CD4-positive, alpha-beta T cell (primary cell): ENCODE data around the gene SPATA31C2. TPM values are rescaled to one million over a fixed set of nuclear protein-coding genes. Genes with fewer than 3 reads are reported as not detected.

Experiments
- ATAC-seq: fragments of 200-7000 bp; cut with Tn5 transposase; one replicate; pipeline ENCODE4 v1.10.0; 2022; ENCODE audit warnings: mild to moderate bottlenecking; ENCODE audit not compliant: poor library complexity
- CTCF ChIA-PET: fragments of 350-600 bp; sonication (Branson Sonifier 250); formaldehyde crosslinking; loops from one replicate; lab custom pipeline; 2021; ENCODE audit warnings: antibody characterized with exemption, inconsistent platforms; lab: Charles Lee
- POLR2A ChIA-PET: fragments of 350-600 bp; sonication (Branson Sonifier 250); formaldehyde crosslinking; loops from one replicate; lab custom pipeline; 2021; ENCODE audit warnings: antibody characterized with exemption, inconsistent platforms; lab: Charles Lee
- DNase-seq, 14 experiments: peaks; one replicate each; pipeline ENCODE4 v3.0.0-alpha.2; 2013 to 2020; ENCODE audit warnings: mixed read lengths in 2 of 14
- H3K27ac ChIP-seq, 2 donors: one replicate each; pipeline versions ENCODE4 v1.5.1 to v1.7.0; 2013; ENCODE audit warnings: low read length in 2 of 2, low read depth in 1 of 2, mild to moderate bottlenecking in 1 of 2
- H3K27me3 ChIP-seq, 2 experiments: 1 replicate in 1 of 2; 2 replicates in 1 of 2; pipeline versions ENCODE4 v1.6.1 to v1.7.0; 2013; ENCODE audit warnings: low read length in 2 of 2, control low read depth in 1 of 2, mild to moderate bottlenecking in 1 of 2, moderate library complexity in 1 of 2; ENCODE audit not compliant: insufficient read depth in 2 of 2, control insufficient read depth in 1 of 2
- H3K36me3 ChIP-seq: one replicate; pipeline ENCODE4 v1.6.1; 2013; ENCODE audit warnings: low read length, control low read depth; ENCODE audit not compliant: insufficient read depth
- H3K4me1 ChIP-seq: one replicate; pipeline ENCODE4 v1.6.1; 2013; ENCODE audit warnings: low read length, control low read depth; ENCODE audit not compliant: insufficient read depth
- H3K4me3 ChIP-seq: one replicate; pipeline ENCODE4 v1.5.1; 2013; ENCODE audit warnings: mild to moderate bottlenecking, low read length, moderate library complexity
- H3K9me3 ChIP-seq, 2 experiments: 1 replicate in 1 of 2; 2 replicates in 1 of 2; pipeline versions ENCODE4 v1.6.1 to v1.7.0; 2013; ENCODE audit warnings: low read length in 2 of 2, mild to moderate bottlenecking in 2 of 2, control low read depth in 1 of 2, moderate library complexity in 1 of 2; ENCODE audit not compliant: control insufficient read depth in 1 of 2, insufficient read depth in 1 of 2
- H3K27ac Mint-ChIP-seq: one replicate; pipeline ENCODE4 v1.8.0; 2020; ENCODE audit warnings: mixed read lengths
- H3K27me3 Mint-ChIP-seq: one replicate; pipeline ENCODE4 v1.8.0; 2021; ENCODE audit warnings: mixed read lengths
- H3K36me3 Mint-ChIP-seq: one replicate; pipeline ENCODE4 v1.8.0; 2021; ENCODE audit warnings: low read depth, mixed read lengths
- H3K4me1 Mint-ChIP-seq: one replicate; pipeline ENCODE4 v1.8.0; 2021; ENCODE audit warnings: low read depth, mixed read lengths
- H3K4me3 Mint-ChIP-seq: one replicate; pipeline ENCODE4 v1.8.0; 2020; ENCODE audit warnings: mild to moderate bottlenecking, mixed read lengths
- H3K9me3 Mint-ChIP-seq: one replicate; pipeline ENCODE4 v1.8.0; 2020; ENCODE audit warnings: mixed read lengths
- intact Hi-C, 2 experiments: fragments of 100-400 bp; cut with DNase I in 1 of 2; cut with micrococcal nuclease in 1 of 2; formaldehyde crosslinking; loops; one replicate each; pipeline versions ENCODE4 v1.15.1 to v1.9.0; 2023 to 2025; cut with DNase I, micrococcal nuclease
- total RNA-seq, 174 experiments: library from RNA in 2 of 174; stranded (reverse) in 2 of 174; gene quantifications; one replicate each; pipeline ENCODE4 v1.2.3 and lab custom pipeline; 2021 to 2026
- TF ChIP-seq, protein P1 (sequence below): fragments of 200-600 bp; IDR thresholded peaks from one replicate; pipeline ENCODE4 v1.8.0; 2022; ENCODE audit warnings: antibody characterized with exemption, mild to moderate bottlenecking

SPATA31C2 gene
- total RNA-seq, 2 experiments from 2014 or later, result not detected

DNA sequence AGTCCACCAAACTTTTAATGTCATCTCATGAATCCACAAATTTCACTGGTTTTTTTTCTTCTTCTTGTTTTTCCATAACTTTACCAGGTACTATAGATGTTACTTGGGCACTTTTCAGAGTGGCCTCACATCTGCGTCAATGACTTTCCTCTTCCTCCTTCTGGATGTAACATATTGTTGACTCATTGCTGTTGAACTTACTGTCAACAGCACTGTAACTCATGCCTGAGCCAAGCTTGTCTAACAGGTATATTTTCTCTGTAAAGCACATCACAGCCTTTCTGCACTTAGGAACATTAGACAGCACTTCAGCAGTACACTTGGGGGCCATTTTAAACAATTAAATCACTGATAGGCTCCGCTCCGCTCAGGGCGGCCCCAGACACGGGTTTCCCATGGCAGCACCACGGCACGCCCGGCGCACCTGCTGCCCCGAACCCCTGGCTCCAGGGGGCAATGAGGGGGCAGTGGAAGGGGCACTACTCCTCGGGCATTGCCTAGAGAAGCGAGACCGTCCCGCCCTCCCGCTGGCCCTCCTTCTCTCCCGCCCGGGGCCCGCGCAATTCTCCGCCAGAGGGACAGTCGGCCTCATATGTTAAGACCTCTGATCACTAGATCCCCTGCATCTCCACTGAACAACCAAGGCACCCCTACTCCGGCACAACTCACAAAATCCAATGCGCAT is 41.9 kb upstream of the SPATA31C2 start:
- H3K4me3 Mint-ChIP-seq, result no peak overlapping the region
- Histone ChIP-seq H3K9me3 (peaks cover 0 to 7% of the 10 kb centered on the region in 2 experiments), H3K4me3 (no peak overlapping the region), H3K27ac (no peak overlapping the region), H3K4me1 (peaks cover 7% of the 10 kb centered on the region), H3K36me3 (no peaks in the 10 kb centered on the region), H3K27me3 (peaks cover 5 to 9% of the 10 kb centered on the region in 2 experiments)
- intact Hi-C loops, result no loop called here
- POLR2A ChIA-PET, result no interaction called here
- TF ChIP-seq, protein P1, sequence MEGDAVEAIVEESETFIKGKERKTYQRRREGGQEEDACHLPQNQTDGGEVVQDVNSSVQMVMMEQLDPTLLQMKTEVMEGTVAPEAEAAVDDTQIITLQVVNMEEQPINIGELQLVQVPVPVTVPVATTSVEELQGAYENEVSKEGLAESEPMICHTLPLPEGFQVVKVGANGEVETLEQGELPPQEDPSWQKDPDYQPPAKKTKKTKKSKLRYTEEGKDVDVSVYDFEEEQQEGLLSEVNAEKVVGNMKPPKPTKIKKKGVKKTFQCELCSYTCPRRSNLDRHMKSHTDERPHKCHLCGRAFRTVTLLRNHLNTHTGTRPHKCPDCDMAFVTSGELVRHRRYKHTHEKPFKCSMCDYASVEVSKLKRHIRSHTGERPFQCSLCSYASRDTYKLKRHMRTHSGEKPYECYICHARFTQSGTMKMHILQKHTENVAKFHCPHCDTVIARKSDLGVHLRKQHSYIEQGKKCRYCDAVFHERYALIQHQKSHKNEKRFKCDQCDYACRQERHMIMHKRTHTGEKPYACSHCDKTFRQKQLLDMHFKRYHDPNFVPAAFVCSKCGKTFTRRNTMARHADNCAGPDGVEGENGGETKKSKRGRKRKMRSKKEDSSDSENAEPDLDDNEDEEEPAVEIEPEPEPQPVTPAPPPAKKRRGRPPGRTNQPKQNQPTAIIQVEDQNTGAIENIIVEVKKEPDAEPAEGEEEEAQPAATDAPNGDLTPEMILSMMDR, result no peak
- no peak overlapping the region for H3K27ac Mint-ChIP-seq
- DNase-seq (no peak), ATAC-seq (no peak)
- H3K9me3 Mint-ChIP-seq, result no peaks in the 10 kb centered on the region
- CTCF ChIA-PET, result no interaction called here
- H3K36me3 Mint-ChIP-seq, result no peaks in the 10 kb centered on the region
- H3K27me3 Mint-ChIP-seq, result peaks cover 18% of the 10 kb centered on the region
- peaks cover 10% of the 10 kb centered on the region for H3K4me1 Mint-ChIP-seq

DNA sequence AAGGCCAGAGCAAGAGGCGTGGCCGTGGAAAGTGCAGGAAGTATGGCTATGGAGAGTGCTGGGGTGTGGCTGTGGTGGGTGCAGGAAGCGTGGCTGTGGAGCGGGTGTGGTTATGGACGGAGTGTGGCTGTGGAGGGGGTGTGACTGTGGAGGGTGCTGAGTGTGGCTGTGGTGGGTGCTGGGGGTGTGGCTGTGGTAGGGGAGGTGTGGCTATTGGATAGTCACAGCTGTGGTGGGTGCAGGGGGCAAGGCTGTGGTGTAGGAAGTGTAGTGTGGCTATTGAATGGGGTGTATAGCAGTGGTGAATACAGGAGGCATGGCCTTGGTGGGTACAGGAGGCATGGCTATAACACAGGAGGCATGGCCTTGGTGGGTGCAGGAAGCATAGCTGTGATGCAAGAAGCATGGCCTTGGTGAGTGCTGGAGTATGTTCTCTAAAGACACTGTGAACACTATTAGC is 40.8 kb upstream of the SPATA31C2 start:
- DNase-seq (peak in 3 of 14 experiments; percentile 4 to 28 (median 21)), ATAC-seq (peak; percentile 29)
- Mint-ChIP-seq H3K4me1 (peaks cover 10% of the 10 kb centered on the region), H3K36me3 (no peaks in the 10 kb centered on the region), H3K9me3 (no peaks in the 10 kb centered on the region), H3K4me3 (no peak overlapping the region), H3K27me3 (peaks cover 15% of the 10 kb centered on the region), H3K27ac (no peak overlapping the region)
- Histone ChIP-seq H3K9me3 (peaks cover 0 to 7% of the 10 kb centered on the region in 2 experiments), H3K4me1 (peaks cover 7% of the 10 kb centered on the region), H3K4me3 (no peak overlapping the region), H3K27me3 (peaks cover 3 to 9% of the 10 kb centered on the region in 2 experiments), H3K27ac (no peak overlapping the region), H3K36me3 (no peaks in the 10 kb centered on the region)
- CTCF ChIA-PET, result no interaction called here
- TF ChIP-seq, protein P1, result no peak
- intact Hi-C loops, result loop anchor here (10.0 kb wide), 2 partner anchors 206 to 286 kb away; partner anchors contain the start of gene SPIN1 (in 1 of the 2)
- POLR2A ChIA-PET, result interaction anchor here (0.7 kb wide), 1 partner anchor 215 kb away, joined by 6 read pairs; no protein-coding TSS in a partner anchor

DNA sequence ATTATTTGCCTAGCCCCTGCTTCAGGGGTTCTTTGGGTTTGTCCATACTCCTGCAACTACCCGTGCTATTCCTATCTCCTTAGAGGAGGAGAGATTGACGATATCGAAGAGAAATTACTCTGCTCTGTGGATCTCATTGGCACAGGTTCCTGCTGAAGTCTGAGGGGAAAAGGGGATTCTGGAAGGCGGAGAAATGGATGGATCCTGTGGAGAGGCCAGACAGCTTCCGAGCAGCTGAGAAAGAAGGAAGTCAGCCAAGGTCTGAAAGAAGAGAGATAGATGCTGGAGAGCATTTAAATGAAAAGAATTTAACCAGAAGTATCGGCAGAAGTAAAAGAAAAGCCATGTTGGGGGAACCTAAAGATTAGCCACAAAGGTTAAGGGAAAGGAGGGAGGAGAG is 40.4 kb upstream of the SPATA31C2 start:
- ATAC-seq, result no peak
- Histone ChIP-seq H3K4me3 (no peak overlapping the region), H3K36me3 (no peaks in the 10 kb centered on the region), H3K27ac (no peak overlapping the region), H3K27me3 (peaks cover 0 to 8% of the 10 kb centered on the region in 2 experiments), H3K9me3 (peaks cover 0 to 7% of the 10 kb centered on the region in 2 experiments), H3K4me1 (peaks cover 7% of the 10 kb centered on the region)
- no peak overlapping the region for H3K27ac Mint-ChIP-seq
- H3K27me3 Mint-ChIP-seq, result peaks cover 14% of the 10 kb centered on the region
- no peak for DNase-seq
- peaks cover 10% of the 10 kb centered on the region for H3K4me1 Mint-ChIP-seq
- intact Hi-C loops, result loop anchor here (10.0 kb wide), 2 partner anchors 206 to 286 kb away; partner anchors contain the start of gene SPIN1 (in 1 of the 2)
- ChIA-PET POLR2A (no interaction called here), CTCF (no interaction called here)
- no peaks in the 10 kb centered on the region for H3K9me3 Mint-ChIP-seq
- no peaks in the 10 kb centered on the region for H3K36me3 Mint-ChIP-seq
- H3K4me3 Mint-ChIP-seq, result no peak overlapping the region
- TF ChIP-seq, protein P1, result no peak
